ENCODE measurements around the gene SNRK. TPM values are rescaled to one million over a fixed set of nuclear protein-coding genes. Genes with fewer than 3 reads are reported as not detected.

SNRK gene
- total and polyA plus RNA-seq, 2 of the 13 experiments (the other 11 are each of a cell fraction or from before 2014, with no cell fraction given), result 11.4 to 16.1 TPM

DNA sequence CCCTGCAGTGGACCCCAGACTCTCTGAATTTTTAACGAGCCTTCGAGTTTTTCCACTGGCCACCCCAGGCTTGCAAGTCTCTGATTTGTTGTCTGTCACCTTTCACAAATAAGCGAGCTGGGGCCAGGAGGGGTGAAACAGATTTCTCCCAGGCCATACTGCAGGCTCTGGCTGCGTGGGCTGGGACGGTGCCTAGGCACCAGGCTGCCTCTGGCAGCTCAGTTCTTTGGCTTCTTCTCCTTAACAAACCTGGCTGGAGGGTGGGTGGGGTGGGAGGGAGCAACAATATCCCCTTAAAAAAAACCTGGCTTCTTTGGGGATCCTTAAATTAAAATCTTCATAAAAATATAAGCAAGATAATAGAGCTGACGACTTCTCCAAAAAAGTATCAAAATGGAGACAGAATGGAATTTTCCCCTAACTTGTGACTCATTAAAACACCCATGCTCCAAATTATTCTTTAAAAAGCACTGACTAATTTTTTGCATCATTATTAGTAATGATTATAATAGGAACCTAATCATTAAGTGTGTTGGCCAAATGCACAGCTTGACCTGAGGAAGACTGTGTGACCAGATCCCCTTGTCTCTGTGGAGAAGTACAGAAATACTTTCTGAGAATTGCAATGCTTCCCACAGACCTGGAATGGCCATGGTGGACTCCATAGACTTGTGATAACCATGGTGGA lies 84.1 kb downstream of the SNRK start (continued):
- TF ChIP-seq, protein P1, sequence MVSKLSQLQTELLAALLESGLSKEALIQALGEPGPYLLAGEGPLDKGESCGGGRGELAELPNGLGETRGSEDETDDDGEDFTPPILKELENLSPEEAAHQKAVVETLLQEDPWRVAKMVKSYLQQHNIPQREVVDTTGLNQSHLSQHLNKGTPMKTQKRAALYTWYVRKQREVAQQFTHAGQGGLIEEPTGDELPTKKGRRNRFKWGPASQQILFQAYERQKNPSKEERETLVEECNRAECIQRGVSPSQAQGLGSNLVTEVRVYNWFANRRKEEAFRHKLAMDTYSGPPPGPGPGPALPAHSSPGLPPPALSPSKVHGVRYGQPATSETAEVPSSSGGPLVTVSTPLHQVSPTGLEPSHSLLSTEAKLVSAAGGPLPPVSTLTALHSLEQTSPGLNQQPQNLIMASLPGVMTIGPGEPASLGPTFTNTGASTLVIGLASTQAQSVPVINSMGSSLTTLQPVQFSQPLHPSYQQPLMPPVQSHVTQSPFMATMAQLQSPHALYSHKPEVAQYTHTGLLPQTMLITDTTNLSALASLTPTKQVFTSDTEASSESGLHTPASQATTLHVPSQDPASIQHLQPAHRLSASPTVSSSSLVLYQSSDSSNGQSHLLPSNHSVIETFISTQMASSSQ (IDR thresholded peaks at IDR 0.05; ENCODE audit: low read depth), result no peak
- TF ChIP-seq, protein P1 (CRISPR knock-in tag; IDR thresholded peaks at IDR 0.05; ENCODE audit: borderline replicate concordance), result no peak
- no peak for TF ChIP-seq MZF1 (CRISPR knock-in tag; IDR thresholded peaks at IDR 0.05; ENCODE audit: borderline replicate concordance)
- TF ChIP-seq, protein P2, sequence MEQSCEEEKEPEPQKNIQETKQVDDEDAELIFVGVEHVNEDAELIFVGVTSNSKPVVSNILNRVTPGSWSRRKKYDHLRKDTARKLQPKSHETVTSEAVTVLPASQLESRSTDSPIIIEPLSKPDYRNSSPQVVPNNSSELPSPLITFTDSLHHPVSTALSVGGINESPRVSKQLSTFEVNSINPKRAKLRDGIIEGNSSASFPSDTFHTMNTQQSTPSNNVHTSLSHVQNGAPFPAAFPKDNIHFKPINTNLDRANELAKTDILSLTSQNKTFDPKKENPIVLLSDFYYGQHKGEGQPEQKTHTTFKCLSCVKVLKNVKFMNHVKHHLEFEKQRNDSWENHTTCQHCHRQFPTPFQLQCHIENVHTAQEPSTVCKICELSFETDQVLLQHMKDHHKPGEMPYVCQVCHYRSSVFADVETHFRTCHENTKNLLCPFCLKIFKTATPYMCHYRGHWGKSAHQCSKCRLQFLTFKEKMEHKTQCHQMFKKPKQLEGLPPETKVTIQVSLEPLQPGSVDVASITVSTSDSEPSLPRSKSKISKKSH (CRISPR knock-in tag; IDR thresholded peaks at IDR 0.05; ENCODE audit: borderline replicate concordance), result no peak
- no peak for TF ChIP-seq ZNF674 (CRISPR knock-in tag; IDR thresholded peaks at IDR 0.05; ENCODE audit: low read depth)
- TF ChIP-seq, protein P3, sequence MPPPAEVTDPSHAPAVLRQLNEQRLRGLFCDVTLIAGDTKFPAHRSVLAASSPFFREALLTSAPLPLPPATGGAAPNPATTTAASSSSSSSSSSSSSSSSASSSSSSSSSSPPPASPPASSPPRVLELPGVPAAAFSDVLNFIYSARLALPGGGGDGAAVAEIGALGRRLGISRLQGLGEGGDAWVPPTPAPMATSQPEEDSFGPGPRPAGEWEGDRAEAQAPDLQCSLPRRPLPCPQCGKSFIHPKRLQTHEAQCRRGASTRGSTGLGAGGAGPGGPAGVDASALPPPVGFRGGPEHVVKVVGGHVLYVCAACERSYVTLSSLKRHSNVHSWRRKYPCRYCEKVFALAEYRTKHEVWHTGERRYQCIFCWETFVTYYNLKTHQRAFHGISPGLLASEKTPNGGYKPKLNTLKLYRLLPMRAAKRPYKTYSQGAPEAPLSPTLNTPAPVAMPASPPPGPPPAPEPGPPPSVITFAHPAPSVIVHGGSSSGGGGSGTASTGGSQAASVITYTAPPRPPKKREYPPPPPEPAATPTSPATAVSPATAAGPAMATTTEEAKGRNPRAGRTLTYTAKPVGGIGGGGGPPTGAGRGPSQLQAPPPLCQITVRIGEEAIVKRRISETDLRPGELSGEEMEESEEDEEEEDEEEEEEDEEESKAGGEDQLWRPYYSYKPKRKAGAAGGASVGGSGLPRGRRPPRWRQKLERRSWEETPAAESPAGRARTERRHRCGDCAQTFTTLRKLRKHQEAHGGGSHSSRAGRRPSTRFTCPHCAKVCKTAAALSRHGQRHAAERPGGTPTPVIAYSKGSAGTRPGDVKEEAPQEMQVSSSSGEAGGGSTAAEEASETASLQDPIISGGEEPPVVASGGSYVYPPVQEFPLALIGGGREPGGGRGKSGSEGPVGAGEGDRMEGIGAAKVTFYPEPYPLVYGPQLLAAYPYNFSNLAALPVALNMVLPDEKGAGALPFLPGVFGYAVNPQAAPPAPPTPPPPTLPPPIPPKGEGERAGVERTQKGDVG (CRISPR knock-in tag; IDR thresholded peaks at IDR 0.05; ENCODE audit: borderline replicate concordance), result no peak
- TF ChIP-seq, protein P4, sequence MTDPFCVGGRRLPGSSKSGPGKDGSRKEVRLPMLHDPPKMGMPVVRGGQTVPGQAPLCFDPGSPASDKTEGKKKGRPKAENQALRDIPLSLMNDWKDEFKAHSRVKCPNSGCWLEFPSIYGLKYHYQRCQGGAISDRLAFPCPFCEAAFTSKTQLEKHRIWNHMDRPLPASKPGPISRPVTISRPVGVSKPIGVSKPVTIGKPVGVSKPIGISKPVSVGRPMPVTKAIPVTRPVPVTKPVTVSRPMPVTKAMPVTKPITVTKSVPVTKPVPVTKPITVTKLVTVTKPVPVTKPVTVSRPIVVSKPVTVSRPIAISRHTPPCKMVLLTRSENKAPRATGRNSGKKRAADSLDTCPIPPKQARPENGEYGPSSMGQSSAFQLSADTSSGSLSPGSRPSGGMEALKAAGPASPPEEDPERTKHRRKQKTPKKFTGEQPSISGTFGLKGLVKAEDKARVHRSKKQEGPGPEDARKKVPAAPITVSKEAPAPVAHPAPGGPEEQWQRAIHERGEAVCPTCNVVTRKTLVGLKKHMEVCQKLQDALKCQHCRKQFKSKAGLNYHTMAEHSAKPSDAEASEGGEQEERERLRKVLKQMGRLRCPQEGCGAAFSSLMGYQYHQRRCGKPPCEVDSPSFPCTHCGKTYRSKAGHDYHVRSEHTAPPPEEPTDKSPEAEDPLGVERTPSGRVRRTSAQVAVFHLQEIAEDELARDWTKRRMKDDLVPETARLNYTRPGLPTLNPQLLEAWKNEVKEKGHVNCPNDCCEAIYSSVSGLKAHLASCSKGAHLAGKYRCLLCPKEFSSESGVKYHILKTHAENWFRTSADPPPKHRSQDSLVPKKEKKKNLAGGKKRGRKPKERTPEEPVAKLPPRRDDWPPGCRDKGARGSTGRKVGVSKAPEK (CRISPR knock-in tag; IDR thresholded peaks at IDR 0.05; ENCODE audit: borderline replicate concordance), result no peak
- no peak for TF ChIP-seq GZF1 (CRISPR knock-in tag; IDR thresholded peaks at IDR 0.05)
- TF ChIP-seq HDAC2 (CRISPR knock-in tag; IDR thresholded peaks at IDR 0.05), result no peak
- TF ChIP-seq PRMT3 (CRISPR knock-in tag; IDR thresholded peaks at IDR 0.05; ENCODE audit: borderline replicate concordance, low read depth), result no peak
- no peak for TF ChIP-seq ZBTB3 (CRISPR knock-in tag; IDR thresholded peaks at IDR 0.05; ENCODE audit: borderline replicate concordance, low read depth)
- TF ChIP-seq HNRNPH1 (optimal IDR thresholded peaks at IDR 0.05; ENCODE audit: low read depth, low read length), result no peak
- TF ChIP-seq AKAP8 (CRISPR knock-in tag; IDR thresholded peaks at IDR 0.05), result no peak

Data from HepG2 (cell line).